ENCODE results near the gene RBBP8NL.
"Not testable (repeated sequence)": the region's sequence is repeated elsewhere in the genome, so short reads cannot be mapped to it uniquely, and the experiment has no call there.

Gene RBBP8NL

DNA sequence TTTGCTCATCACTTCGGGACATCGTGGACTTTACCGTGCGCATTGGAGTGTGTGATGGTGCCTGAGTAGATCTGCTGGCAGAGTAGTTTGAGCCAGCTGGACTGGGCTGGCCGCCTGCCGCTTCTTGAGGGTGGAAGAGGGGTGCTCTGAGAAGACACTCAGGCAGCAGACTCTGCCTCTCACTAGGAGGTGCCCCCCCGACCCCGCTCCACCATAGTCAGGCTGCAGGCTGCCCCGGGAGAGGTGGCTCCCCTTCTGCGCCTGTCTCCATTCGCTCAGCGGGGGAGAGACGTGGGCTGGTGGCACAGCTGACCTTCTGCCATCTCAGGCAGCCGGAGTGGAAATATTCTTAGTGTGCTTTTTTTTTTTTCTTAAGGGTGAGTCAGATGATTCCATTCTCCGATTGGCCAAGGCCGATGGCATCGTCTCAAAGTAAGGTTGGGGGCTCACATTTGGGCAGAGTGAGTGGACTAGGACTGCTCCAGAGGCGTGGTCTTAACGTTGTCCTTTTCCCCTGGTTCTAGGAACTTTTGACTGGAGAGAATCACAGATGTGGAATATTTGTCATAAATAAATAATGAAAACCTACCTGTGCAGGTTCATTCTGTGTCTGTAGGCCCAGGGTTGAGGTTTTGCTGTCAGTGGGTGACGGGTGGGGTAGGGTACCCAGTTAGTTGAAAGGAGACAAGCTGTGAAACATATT lies 39.3 kb downstream of the RBBP8NL start:
- in situ Hi-C loops (cut with HindIII; ENCODE audit: low pct_ligation_motif_present, low pct_unique_long_range_greater_than_20kb, low sequenced_read_pairs) = no loop called here
- DNase-seq = no peak

DNA sequence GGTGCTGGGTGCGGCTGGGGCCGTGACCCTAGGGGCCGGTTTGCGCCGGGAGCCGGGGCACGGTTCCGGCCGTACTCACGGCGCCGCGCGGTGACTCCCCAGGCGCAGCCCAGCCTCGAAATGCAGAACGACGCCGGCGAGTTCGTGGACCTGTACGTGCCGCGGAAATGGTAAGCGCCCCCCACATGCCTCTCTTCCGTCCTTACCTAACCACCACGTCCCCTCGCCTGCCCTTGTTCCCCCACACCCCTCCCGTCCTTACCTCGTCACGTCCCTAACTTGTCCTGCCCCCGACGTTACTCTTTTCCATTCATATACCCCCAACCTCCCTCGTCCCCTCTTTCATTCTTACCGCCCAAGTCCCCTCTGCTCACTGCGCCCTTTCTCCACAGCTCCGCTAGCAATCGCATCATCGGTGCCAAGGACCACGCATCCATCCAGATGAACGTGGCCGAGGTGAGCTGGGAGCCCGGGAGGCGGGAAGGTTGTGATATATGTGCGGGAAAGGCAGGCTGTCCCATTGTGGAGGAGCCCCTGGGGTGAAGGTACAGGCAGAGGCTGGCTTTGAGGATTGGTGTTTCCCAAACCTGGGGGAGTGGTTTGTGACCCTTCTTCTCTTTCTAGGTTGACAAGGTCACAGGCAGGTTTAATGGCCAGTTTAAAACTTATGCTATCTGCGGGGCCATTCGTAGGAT lies 40.0 kb downstream of the RBBP8NL start:
- in situ Hi-C loops (cut with HindIII; ENCODE audit: low pct_ligation_motif_present, low pct_unique_long_range_greater_than_20kb, low sequenced_read_pairs) = no loop called here
- DNase-seq = no peak

DNA sequence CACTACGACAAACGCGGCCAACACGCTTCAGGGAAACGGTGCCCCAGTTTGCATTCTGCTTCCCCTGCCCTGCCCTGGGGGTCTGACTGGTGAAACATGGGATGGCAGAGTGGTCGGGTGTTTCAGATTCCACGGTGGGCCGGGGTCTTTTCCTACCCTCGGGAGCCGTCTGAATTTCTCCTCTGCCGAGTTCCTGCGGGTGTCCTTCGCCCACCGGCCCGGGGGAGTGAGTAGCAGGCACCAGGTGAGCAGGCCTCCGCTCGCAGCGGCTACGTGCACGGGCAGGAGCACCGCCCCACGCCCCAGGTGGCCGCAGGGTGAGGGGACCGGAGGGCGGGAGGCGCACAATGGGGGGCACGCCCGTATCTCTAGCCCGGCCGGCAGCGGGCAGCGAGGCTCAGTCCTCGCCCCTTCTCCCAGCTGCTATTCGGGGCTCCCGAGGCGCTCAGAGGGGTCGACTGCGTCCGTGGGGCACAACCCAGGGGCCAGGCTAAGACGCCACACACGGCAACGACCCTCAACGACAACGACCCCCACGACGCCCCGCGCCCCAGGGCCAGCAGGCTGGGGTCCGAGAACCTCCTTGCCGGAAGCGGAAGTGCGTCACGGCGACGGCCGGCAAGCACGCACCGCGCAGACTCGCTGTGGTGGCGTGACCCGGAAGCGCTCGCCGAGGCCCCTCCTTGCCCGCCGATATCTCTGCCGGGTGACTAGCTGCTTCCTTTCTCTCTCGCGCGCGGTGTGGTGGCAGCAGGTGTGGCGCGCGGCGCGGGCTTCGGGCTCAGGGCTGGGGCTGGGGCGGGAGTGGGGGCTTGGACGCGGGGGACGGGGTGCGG lies 40.7 kb downstream of the RBBP8NL start, which contains the start of gene RPS21:
TSS of gene RPS21 (plus strand) at position 721 of the 836 bp plus-strand sequence. CDS start 236 bp downstream, outside the sequence.
- in situ Hi-C loops (cut with HindIII; ENCODE audit: low pct_ligation_motif_present, low pct_unique_long_range_greater_than_20kb, low sequenced_read_pairs) = no loop called here
- DNase-seq = peak; percentile 86

DNA sequence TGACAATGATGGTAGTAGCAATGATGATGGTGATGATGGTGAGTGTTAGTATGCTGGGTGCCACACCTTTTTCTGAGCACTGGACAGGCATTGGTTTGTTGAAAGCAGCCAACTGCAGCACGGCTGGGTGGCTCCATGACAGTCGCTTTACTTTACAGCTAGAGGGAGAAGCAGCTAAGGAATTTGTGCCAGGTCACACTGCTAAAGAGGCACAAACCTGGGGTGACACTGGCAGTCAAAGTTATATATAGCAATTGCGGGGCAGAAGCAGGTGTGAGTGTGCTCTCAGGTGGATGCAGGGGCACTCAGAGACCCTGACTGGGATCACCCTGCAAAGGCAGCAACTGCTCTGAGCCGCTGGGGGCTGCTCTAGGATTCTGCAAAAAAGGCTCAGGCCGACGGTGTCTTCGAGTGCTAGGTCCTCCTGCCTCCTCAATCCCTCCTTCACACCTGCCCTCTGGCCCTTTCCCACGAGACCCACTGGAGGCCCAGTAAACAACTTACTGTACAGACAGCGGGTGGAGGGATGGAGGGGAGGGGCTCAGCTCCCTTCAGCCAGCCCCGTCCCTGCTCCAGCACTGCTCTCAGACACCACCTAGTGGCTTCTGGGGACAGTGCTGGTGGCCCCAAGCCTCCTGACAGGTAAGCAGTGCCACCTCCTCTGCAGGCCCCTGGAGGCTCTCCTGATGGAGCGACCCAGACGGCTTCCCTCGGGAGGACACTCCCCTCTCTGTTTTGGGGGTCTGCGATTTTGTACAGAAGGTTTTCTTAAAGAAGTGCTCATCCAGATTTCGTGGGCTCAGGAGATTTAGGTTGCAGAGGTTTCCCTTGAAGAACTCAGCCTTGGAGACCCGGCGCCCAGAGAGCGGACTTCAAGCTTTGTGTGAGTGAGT lies 44.8 kb downstream of the RBBP8NL start:
- in situ Hi-C loops (cut with HindIII; ENCODE audit: low pct_ligation_motif_present, low pct_unique_long_range_greater_than_20kb, low sequenced_read_pairs) = no loop called here
- peak; percentile 77 for DNase-seq

DNA sequence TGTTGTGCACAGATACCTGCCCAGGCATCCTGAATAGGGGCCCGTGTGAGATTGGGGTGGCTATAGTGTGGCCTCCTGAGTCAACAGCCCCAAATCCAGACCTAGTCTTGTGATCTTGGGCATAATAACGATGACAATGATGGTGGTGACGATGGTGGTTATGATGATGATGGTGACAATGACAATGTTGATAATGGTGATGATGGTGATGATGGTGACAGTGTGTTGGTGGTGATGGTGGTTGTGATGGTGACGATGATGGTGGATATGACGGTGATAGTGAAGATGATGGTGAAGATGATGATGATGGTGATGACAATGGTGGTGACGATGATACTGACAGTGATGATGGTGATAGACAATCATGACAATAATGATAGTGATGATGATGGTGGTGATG lies 45.5 kb downstream of the RBBP8NL start:
- no peak for DNase-seq
- in situ Hi-C loops (cut with HindIII; ENCODE audit: low pct_ligation_motif_present, low pct_unique_long_range_greater_than_20kb, low sequenced_read_pairs) = no loop called here

DNA sequence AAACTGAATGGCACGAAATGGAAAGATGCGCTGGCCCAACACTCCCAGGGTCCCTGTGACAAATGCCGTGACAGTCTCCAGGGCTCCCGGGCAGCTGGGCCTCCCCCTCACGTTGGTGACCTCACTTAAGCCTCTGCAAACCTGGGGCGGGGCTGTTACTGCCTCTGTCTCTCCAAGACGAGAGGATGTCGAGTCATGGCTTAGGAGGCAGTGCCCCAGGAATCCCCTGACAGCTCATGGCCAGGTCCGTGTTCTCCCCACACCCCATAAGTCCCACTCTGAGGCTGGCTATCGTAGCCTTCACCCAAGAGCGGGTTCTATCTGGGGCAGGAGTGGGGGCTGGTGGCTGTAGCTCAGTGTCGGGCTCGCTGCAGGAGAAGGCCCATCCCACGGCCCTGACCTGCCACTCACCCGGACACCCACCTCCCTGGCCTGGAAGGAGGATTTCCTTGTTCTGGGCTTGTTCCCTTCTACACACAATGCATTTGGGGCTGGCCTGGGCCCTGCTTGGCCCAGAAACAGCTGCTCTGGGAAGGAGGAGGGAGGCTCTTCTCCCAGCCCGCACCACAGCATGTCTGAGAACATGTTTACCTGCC lies 46.0 kb downstream of the RBBP8NL start:
- peak; percentile 49 for DNase-seq
- in situ Hi-C loops (cut with HindIII; ENCODE audit: low pct_ligation_motif_present, low pct_unique_long_range_greater_than_20kb, low sequenced_read_pairs) = no loop called here

DNA sequence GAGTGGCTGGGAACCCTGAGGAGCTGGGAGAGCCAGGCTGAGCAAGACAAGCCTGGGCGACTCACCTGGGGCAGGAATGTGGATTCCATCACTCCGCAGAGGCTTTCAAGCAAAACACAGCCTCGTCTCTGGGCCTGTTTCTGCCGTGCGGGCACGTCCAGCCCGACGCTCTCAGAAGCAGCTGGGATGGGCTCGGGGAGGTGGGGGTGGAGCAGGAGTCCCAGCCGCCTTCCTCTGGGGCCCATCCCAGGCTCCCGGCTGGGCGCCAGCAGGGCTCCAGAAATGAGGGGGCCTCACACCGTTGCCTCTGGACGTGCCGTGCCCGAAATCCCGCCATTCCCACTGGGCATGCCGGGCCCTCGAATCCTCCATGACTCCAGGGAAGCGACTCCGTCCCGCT lies 49.1 kb downstream of the RBBP8NL start:
- in situ Hi-C loops (cut with HindIII; ENCODE audit: low pct_ligation_motif_present, low pct_unique_long_range_greater_than_20kb, low sequenced_read_pairs) = no loop called here
- no peak for DNase-seq

DNA sequence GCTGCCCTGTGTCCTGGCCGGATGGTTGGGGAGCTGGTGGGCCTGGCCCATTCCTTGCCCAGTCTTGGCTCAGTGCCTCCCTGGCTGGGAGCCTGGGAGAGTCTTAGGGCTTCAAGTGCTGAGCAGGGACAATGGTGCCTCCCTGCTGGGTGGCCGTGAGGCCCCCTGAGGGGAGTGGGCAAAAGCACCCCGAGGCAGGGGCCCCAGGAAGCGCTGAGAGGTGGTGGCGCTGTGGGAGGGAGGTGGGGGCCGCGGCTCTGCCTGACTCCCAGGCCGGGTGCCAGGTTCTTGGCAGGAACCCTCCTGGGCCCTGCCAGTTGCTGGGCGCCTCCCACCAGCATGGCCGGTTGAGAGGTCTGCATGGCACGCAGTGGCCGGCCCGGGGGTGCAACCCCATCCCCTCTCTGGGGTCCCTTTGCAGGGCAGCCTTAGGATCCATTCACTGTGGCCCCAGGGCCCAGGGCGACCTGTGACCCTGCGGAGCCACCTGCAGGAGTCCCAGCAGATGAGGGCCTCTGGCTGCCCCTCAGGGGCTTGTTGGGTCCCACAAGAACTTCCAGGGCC lies 49.6 kb downstream of the RBBP8NL start:
- in situ Hi-C loops (cut with HindIII; ENCODE audit: low pct_ligation_motif_present, low pct_unique_long_range_greater_than_20kb, low sequenced_read_pairs) = no loop called here
- no peak for DNase-seq

DNA sequence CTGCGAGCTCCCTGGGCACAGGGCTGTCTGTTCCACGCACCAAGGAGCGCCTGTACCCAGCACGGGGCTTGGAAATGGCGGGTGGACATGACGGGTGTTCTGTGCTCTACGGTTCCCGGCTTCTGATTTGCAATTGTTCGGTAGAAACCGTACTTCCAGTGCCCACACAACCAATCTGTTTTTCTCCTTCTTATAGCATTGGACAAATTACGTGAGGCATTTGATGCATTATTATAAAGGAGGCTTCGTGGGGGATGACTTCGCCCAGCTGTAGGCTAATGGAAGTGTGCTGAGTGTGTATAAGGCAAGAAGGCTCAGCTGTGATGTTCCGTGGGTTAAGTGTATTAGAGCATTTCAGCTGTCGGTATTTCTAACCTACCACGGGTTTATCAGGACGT lies 50.3 kb downstream of the RBBP8NL start:
- DNase-seq = no peak
- in situ Hi-C loops (cut with HindIII; ENCODE audit: low pct_ligation_motif_present, low pct_unique_long_range_greater_than_20kb, low sequenced_read_pairs) = no loop called here

DNA sequence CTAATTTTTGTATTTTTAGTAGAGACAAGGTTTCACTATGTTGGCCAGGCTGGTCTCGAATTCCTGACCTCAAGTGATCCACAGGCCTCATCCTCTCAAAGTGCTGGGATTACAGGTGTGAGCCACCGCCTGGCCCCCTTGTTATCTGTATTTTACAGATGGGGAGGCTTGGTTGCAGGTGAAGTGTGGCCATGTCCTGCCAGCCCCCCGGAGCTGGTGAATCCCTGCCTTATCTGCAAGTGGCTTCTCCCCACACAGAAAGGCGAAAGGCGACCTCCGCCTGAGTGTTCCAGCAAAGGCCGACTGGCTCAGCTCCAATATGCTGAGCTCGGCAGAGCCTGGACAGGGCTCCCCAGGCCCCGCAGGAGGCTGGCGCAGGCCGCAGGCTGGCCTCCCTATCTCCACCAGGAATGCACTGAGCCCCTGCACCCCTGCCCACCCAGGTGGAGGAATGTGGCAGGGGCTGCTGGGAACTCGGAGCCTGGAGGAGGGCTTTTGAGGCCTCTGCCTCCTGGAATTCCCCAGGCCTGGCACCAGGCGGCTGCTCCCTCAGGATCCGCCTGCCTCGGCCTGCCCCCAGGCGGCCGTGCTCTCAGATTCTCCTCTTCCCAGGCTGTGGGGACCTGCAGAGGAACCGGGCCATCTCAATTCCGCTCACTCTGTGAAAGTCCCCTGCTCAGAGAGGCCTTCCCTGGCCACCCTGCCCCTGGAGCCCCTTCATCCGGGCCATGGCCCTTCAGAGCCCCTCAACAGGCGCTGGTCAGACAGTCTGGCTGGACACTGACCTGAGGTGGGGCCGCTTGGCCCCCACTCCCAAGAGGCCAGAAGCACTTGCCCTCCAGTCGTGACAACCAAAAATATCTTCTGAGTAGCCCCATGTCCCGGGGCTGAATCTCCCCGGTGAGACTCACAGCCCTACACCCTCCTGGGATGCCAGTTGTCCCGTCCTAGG lies 51.0 kb downstream of the RBBP8NL start:
- no peak for DNase-seq
- in situ Hi-C loops (cut with HindIII; ENCODE audit: low pct_ligation_motif_present, low pct_unique_long_range_greater_than_20kb, low sequenced_read_pairs) = no loop called here

DNA sequence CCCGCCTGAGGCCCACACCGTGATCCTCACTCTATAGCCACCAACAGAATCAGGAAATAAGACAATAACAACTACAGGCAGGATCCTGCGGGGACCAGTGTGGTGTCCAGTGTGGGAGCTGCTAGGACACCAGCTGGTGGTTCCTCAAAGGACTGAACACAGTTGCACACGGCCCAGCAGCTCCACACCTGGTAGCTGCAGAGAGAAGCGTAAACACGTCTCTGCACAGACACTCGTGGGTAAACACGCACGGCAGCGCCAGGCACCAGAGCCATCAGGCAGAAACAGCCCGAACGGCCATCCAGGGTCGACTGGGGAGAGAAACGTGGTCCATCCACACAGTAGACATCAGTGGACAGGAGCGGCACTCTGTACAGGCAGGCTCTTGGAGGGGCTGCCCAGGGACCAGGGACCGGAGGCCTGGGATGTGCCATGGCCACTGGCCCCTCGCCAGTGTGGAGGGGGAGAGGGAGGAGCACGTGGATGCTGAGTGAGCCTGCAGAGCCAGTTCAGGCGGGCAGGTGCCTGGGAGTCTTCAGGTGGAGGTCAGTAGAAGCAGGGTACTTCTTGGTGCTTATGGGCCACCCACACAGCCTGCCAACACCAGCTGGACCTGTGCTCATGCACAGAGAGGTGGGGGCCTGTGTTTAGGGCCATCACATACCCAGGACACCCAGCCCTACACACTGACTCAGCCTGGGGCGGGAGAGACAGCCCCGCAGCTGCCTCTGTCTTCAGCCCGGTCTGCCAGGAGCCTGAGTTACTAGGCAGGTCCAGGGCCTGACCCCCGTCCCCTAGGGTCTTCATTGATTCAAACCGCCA lies 52.8 kb downstream of the RBBP8NL start:
- in situ Hi-C loops (cut with HindIII; ENCODE audit: low pct_ligation_motif_present, low pct_unique_long_range_greater_than_20kb, low sequenced_read_pairs) = no loop called here
- no peak for DNase-seq

DNA sequence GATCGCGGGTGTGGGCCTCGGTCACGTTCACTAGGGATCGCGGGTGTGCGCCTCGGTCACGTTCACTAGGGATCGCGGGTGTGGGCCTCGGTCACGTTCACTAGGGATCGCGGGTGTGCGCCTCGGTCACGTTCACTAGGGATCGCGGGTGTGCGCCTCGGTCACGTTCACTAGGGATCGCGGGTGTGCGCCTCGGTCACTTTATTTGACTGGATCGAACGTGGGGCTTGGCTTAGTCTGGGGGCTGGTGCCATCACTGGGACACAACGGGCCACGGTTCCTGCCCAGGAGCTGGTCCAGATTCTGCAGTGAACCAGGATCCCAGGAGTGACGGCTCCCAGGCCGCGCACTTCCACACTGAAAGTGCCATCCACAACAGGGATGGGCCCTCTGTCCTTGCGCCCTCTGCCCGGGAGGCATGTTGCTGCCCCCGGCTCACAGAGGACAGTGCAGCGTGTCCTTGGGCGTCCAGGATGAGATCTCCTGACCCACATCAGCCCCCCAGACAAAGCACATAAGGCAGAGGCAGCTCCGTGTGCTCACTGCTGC lies 53.6 kb downstream of the RBBP8NL start:
- DNase-seq; in situ Hi-C loops (cut with HindIII; ENCODE audit: low pct_ligation_motif_present, low pct_unique_long_range_greater_than_20kb, low sequenced_read_pairs): not testable (repeated sequence)

DNA sequence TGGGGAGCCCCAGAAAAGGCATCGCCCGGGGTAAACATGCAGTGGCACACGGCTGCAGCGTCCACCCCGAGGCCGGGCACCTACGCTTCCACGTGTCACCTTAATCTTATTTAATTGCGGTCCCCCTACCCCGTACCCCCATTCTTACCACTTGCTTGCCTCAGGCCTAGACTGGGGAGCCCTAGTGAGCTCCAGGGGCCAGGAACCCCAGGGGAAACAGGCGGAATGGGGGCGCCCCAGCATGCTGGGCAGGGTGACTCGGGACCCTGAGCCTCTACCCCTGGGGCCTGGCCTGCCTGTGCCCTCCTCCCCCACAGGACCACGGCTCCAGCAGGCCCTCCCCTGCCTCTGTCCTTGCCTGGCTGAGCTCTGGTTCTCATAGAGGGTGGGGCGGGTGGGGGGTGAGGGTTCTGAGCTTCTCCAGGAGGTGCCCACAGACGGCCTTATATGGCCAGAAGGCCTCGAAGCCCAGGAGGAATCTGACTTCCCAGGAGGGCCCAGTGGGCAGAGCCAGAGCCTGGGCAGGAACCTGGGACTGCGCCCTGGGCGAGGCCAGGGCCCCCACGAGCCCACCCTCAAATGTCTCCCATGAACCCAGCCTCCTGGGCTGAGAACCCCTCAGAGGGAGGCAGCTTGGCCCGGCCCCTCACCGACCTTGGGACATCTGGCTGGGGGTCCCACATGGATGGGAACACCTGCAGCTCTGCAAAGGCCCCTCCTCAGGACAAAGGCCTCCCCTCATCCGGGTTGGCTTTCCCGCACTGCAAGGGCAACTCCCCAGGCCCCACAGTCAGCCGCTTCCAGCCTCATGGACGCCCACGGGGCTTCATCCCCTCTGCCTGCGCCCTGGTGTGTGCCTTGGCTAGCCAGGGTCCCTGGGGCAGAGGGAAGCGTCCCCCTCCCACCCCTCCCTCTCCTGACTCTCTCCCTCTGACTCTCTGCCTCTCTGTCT lies 55.0 kb downstream of the RBBP8NL start:
- in situ Hi-C loops (cut with HindIII; ENCODE audit: low pct_ligation_motif_present, low pct_unique_long_range_greater_than_20kb, low sequenced_read_pairs) = no loop called here
- DNase-seq = no peak

DNA sequence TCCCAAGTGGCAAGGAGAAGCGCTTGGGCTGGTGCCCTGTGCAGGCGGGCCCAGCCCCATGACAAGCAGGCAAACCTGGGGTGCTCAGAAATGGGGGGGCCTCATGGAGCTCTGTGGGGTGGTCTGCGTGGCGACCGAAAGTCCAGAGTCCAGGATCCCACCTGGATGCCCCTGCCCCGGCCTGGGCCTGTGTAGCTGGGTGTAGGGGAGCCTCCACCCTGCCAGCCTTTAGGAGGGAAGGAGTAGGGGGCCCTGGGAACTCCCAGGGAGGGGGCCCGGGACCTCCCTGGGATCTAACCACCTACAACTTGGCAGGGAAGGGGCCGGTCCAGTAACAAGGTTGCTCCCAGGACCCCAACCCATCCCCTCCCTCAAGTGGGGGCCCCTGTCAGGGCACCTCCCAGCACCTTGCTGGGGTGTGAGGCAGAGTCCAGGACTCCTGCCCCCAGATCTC lies 55.7 kb downstream of the RBBP8NL start:
- in situ Hi-C loops (cut with HindIII; ENCODE audit: low pct_ligation_motif_present, low pct_unique_long_range_greater_than_20kb, low sequenced_read_pairs) = no loop called here

More for the DNA sequence above, 55.7 kb downstream of the RBBP8NL start:
- DNase-seq = no peak

Measured in ACHN (cell line).